ENCODE measurements around the gene PLCB4.

The PLCB4 gene

GRCh38 chr20:9177278-9177677 lies 108.4 kb downstream of the PLCB4 start:
- DNase-seq (ENCODE audit: low read depth, low spot score): no peak

GRCh38 chr20:9179193-9179802 lies 110.4 kb downstream of the PLCB4 start:
- DNase-seq (ENCODE audit: low read depth, low spot score): no peak

- no peak for DNase-seq (ENCODE audit: low read depth, low spot score)
Observed at GRCh38 chr20:9179867-9180266, 111.0 kb downstream of the PLCB4 start.

GRCh38 chr20:9180481-9181257 lies 111.8 kb downstream of the PLCB4 start:
- DNase-seq (ENCODE audit: low read depth, low spot score): peak; percentile 57

GRCh38 chr20:9185511-9185910 lies 116.6 kb downstream of the PLCB4 start:
- DNase-seq (ENCODE audit: low read depth, low spot score): no peak

- DNase-seq (ENCODE audit: low read depth, low spot score): no peak
Observed at GRCh38 chr20:9186396-9186795, 117.5 kb downstream of the PLCB4 start.

- no peak for DNase-seq (ENCODE audit: low read depth, low spot score)
Observed at GRCh38 chr20:9195031-9195430, 126.1 kb downstream of the PLCB4 start.

- DNase-seq (ENCODE audit: low read depth, low spot score): no peak
Observed at GRCh38 chr20:9196110-9196509, 127.2 kb downstream of the PLCB4 start.

- DNase-seq (ENCODE audit: low read depth, low spot score): no peak
Observed at GRCh38 chr20:9198460-9198859, 129.6 kb downstream of the PLCB4 start.

GRCh38 chr20:9200196-9200595 lies 131.3 kb downstream of the PLCB4 start:
- DNase-seq (ENCODE audit: low read depth, low spot score): no peak

GRCh38 chr20:9200620-9201019 lies 131.7 kb downstream of the PLCB4 start:
- no peak for DNase-seq (ENCODE audit: low read depth, low spot score)

GRCh38 chr20:9202420-9203080 lies 133.7 kb downstream of the PLCB4 start:
- DNase-seq (ENCODE audit: low read depth, low spot score): no peak

GRCh38 chr20:9203081-9203447 lies 134.2 kb downstream of the PLCB4 start:
- DNase-seq (ENCODE audit: low read depth, low spot score): no peak

GRCh38 chr20:9204979-9205378 lies 136.1 kb downstream of the PLCB4 start:
- no peak for DNase-seq (ENCODE audit: low read depth, low spot score)

GRCh38 chr20:9206486-9206885 lies 137.6 kb downstream of the PLCB4 start:
- no peak for DNase-seq (ENCODE audit: low read depth, low spot score)

- DNase-seq (ENCODE audit: low read depth, low spot score): no peak
Observed at GRCh38 chr20:9207253-9207652, 138.4 kb downstream of the PLCB4 start.

GRCh38 chr20:9210356-9210755 lies 141.5 kb downstream of the PLCB4 start:
- DNase-seq (ENCODE audit: low read depth, low spot score): no peak

- no peak for DNase-seq (ENCODE audit: low read depth, low spot score)
Observed at GRCh38 chr20:9211016-9211760, 142.3 kb downstream of the PLCB4 start.

GRCh38 chr20:9212735-9213134 lies 143.8 kb downstream of the PLCB4 start:
- DNase-seq (ENCODE audit: low read depth, low spot score): no peak

GRCh38 chr20:9214685-9215084 lies 145.8 kb downstream of the PLCB4 start:
- no peak for DNase-seq (ENCODE audit: low read depth, low spot score)

- no peak for DNase-seq (ENCODE audit: low read depth, low spot score)
Observed at GRCh38 chr20:9215539-9215938, 146.7 kb downstream of the PLCB4 start.

GRCh38 chr20:9218531-9218961 lies 149.7 kb downstream of the PLCB4 start:
- no peak for DNase-seq (ENCODE audit: low read depth, low spot score)
